ENCODE measurements around the gene NMT1. TPM values are rescaled to one million over a fixed set of nuclear protein-coding genes. Genes with fewer than 3 reads are reported as not detected.

NMT1 gene
- total RNA-seq, 5 donors from 2014 or later (not counting 1 experiment from before 2014, with no cell fraction given): 79.5 to 139 (median 125) TPM

GRCh38 chr17:45110676-45111611, 49.8 kb downstream of the NMT1 start:
- Histone ChIP-seq H3K9me3 (no peaks in the 10 kb centered on the region), H3K27me3 (replicated peaks in 1 of 2; ENCODE audit: control insufficient read depth in 2 of 2, extremely low read depth in 1 of 2, insufficient read depth in 2 of 2, low read length in 1 of 2) (peaks cover 0 to 3% of the 10 kb centered on the region in 2 experiments), H3K4me3 (ENCODE audit: control insufficient read depth in 1 of 2, extremely low read depth in 1 of 2, low read length in 1 of 2) (no peak overlapping the region), H3K36me3 (ENCODE audit: control insufficient read depth in 2 of 2, extremely low read depth in 1 of 2, insufficient read depth in 1 of 2, low read length in 1 of 2) (peaks cover 5 to 31% of the 10 kb centered on the region in 2 donors), H3K4me1 (ENCODE audit: control insufficient read depth in 1 of 2, extremely low read depth in 1 of 2, insufficient read depth in 2 of 2, low read length in 2 of 2) (no peaks in the 10 kb centered on the region), H3K27ac (ENCODE audit: low read length) (no peak overlapping the region)
- DNase-seq (no peak), ATAC-seq (replicated peaks in 1 of 4) (no peak)
- WGBS (ENCODE audit: insufficient coverage): 91% methylated on average over 12 of the region's 16 CpGs
- no peak overlapping the region for H3K27ac Mint-ChIP-seq
- peaks cover 12% of the 10 kb centered on the region for H3K36me3 Mint-ChIP-seq
- no peaks in the 10 kb centered on the region for H3K4me1 Mint-ChIP-seq
- ChIA-PET CTCF (no interaction called here), POLR2A (no interaction called here)
- no peaks in the 10 kb centered on the region for H3K27me3 Mint-ChIP-seq
- H3K9me3 Mint-ChIP-seq: no peaks in the 10 kb centered on the region
- no peak overlapping the region for H3K4me3 Mint-ChIP-seq

GRCh38 chr17:45111850-45112249, 50.7 kb downstream of the NMT1 start:
- POLR2A ChIA-PET: interaction anchor here in 1 of 2 donors (0.6 to 0.7 kb wide), 2 partner anchors 36 to 365 kb away, joined by 3 to 12 read pairs; partner anchors contain the start of gene HEXIM1
- CTCF ChIA-PET: no interaction called here
- Histone ChIP-seq H3K9me3 (no peaks in the 10 kb centered on the region), H3K4me3 (ENCODE audit: control insufficient read depth in 1 of 2, extremely low read depth in 1 of 2, low read length in 1 of 2) (no peak overlapping the region), H3K36me3 (ENCODE audit: control insufficient read depth in 2 of 2, extremely low read depth in 1 of 2, insufficient read depth in 1 of 2, low read length in 1 of 2) (peaks cover 5 to 22% of the 10 kb centered on the region in 2 donors), H3K4me1 (ENCODE audit: control insufficient read depth in 1 of 2, extremely low read depth in 1 of 2, insufficient read depth in 2 of 2, low read length in 2 of 2) (no peaks in the 10 kb centered on the region), H3K27me3 (replicated peaks in 1 of 2; ENCODE audit: control insufficient read depth in 2 of 2, extremely low read depth in 1 of 2, insufficient read depth in 2 of 2, low read length in 1 of 2) (peaks cover 0 to 7% of the 10 kb centered on the region in 2 experiments), H3K27ac (ENCODE audit: low read length) (no peak overlapping the region)
- no peak overlapping the region for H3K4me3 Mint-ChIP-seq
- H3K36me3 Mint-ChIP-seq: peaks cover 7% of the 10 kb centered on the region
- no peak for DNase-seq
- H3K4me1 Mint-ChIP-seq: no peaks in the 10 kb centered on the region
- no peak overlapping the region for H3K27ac Mint-ChIP-seq
- 78% methylated on average over 5 of the region's 11 CpGs for WGBS (ENCODE audit: insufficient coverage)
- ATAC-seq (replicated peaks in 1 of 4): no peak
- H3K9me3 Mint-ChIP-seq: no peaks in the 10 kb centered on the region
- no peaks in the 10 kb centered on the region for H3K27me3 Mint-ChIP-seq

- Histone ChIP-seq H3K4me1 (ENCODE audit: control insufficient read depth in 1 of 2, extremely low read depth in 1 of 2, insufficient read depth in 2 of 2, low read length in 2 of 2) (no peaks in the 10 kb centered on the region), H3K27ac (ENCODE audit: low read length) (no peak overlapping the region), H3K27me3 (replicated peaks in 1 of 2; ENCODE audit: control insufficient read depth in 2 of 2, extremely low read depth in 1 of 2, insufficient read depth in 2 of 2, low read length in 1 of 2) (peaks cover 0 to 7% of the 10 kb centered on the region in 2 experiments), H3K9me3 (no peaks in the 10 kb centered on the region), H3K36me3 (ENCODE audit: control insufficient read depth in 2 of 2, extremely low read depth in 1 of 2, insufficient read depth in 1 of 2, low read length in 1 of 2) (peaks cover 0 to 12% of the 10 kb centered on the region in 2 donors), H3K4me3 (ENCODE audit: control insufficient read depth in 1 of 2, extremely low read depth in 1 of 2, low read length in 1 of 2) (no peak overlapping the region)
- no peaks in the 10 kb centered on the region for H3K27me3 Mint-ChIP-seq
- H3K4me3 Mint-ChIP-seq: no peak overlapping the region
- no peaks in the 10 kb centered on the region for H3K4me1 Mint-ChIP-seq
- H3K9me3 Mint-ChIP-seq: no peaks in the 10 kb centered on the region
- H3K27ac Mint-ChIP-seq: no peak overlapping the region
- CTCF ChIA-PET: no interaction called here
- POLR2A ChIA-PET: interaction anchor here in 1 of 2 donors (0.7 kb wide), 1 partner anchor 366 kb away, joined by 3 read pairs; no protein-coding TSS in a partner anchor
- no peak for ATAC-seq (replicated peaks in 1 of 4)
- DNase-seq: no peak
- peaks cover 5% of the 10 kb centered on the region for H3K36me3 Mint-ChIP-seq
- 91% methylated on average over 15 of the region's 23 CpGs for WGBS (ENCODE audit: insufficient coverage)
Observed at GRCh38 chr17:45112559-45113423, 51.7 kb downstream of the NMT1 start.

- H3K4me1 ChIP-seq (ENCODE audit: control insufficient read depth in 1 of 2, extremely low read depth in 1 of 2, insufficient read depth in 2 of 2, low read length in 2 of 2): no peaks in the 10 kb centered on the region
- no peaks in the 10 kb centered on the region for H3K9me3 ChIP-seq
- H3K9me3 Mint-ChIP-seq: no peaks in the 10 kb centered on the region
- peaks cover 1% of the 10 kb centered on the region for H3K36me3 Mint-ChIP-seq
- ATAC-seq (replicated peaks in 1 of 4) (no peak), DNase-seq (no peak)
- ChIA-PET CTCF (no interaction called here), POLR2A (no interaction called here)
- no peak overlapping the region for H3K27ac ChIP-seq (ENCODE audit: low read length)
- H3K4me1 Mint-ChIP-seq: no peaks in the 10 kb centered on the region
- WGBS (ENCODE audit: insufficient coverage): 89% methylated on average over 5 of the region's 9 CpGs
- no peak overlapping the region for H3K4me3 Mint-ChIP-seq
- no peak overlapping the region for H3K27ac Mint-ChIP-seq
- H3K27me3 ChIP-seq (replicated peaks in 1 of 2; ENCODE audit: control insufficient read depth in 2 of 2, extremely low read depth in 1 of 2, insufficient read depth in 2 of 2, low read length in 1 of 2): peaks cover 0 to 7% of the 10 kb centered on the region in 2 experiments
- no peak overlapping the region for H3K4me3 ChIP-seq (ENCODE audit: control insufficient read depth in 1 of 2, extremely low read depth in 1 of 2, low read length in 1 of 2)
- H3K27me3 Mint-ChIP-seq: no peaks in the 10 kb centered on the region
- peaks cover 0 to 8% of the 10 kb centered on the region in 2 donors for H3K36me3 ChIP-seq (ENCODE audit: control insufficient read depth in 2 of 2, extremely low read depth in 1 of 2, insufficient read depth in 1 of 2, low read length in 1 of 2)
Observed at GRCh38 chr17:45113424-45113754, 52.3 kb downstream of the NMT1 start.

- no peak overlapping the region for H3K27ac Mint-ChIP-seq
- H3K4me1 Mint-ChIP-seq: no peaks in the 10 kb centered on the region
- CTCF ChIA-PET: no interaction called here
- no peak overlapping the region for H3K4me3 Mint-ChIP-seq
- no peak for DNase-seq
- H3K27ac ChIP-seq (ENCODE audit: low read length): no peak overlapping the region
- no peak overlapping the region for H3K4me3 ChIP-seq (ENCODE audit: control insufficient read depth in 1 of 2, extremely low read depth in 1 of 2, low read length in 1 of 2)
- POLR2A ChIA-PET: no interaction called here
- no peaks in the 10 kb centered on the region for H3K9me3 Mint-ChIP-seq
- H3K27me3 ChIP-seq (replicated peaks in 1 of 2; ENCODE audit: control insufficient read depth in 2 of 2, extremely low read depth in 1 of 2, insufficient read depth in 2 of 2, low read length in 1 of 2): peaks cover 0 to 7% of the 10 kb centered on the region in 2 experiments
- H3K9me3 ChIP-seq: no peaks in the 10 kb centered on the region
- no peaks in the 10 kb centered on the region for H3K36me3 Mint-ChIP-seq
- 87% methylated on average over 17 of the region's 19 CpGs for WGBS (ENCODE audit: insufficient coverage)
- H3K36me3 ChIP-seq (ENCODE audit: control insufficient read depth in 2 of 2, extremely low read depth in 1 of 2, insufficient read depth in 1 of 2, low read length in 1 of 2): peaks cover 0 to 1% of the 10 kb centered on the region in 2 donors
- H3K4me1 ChIP-seq (ENCODE audit: control insufficient read depth in 1 of 2, extremely low read depth in 1 of 2, insufficient read depth in 2 of 2, low read length in 2 of 2): no peaks in the 10 kb centered on the region
- no peaks in the 10 kb centered on the region for H3K27me3 Mint-ChIP-seq
- ATAC-seq (replicated peaks in 1 of 4): no peak
Observed at GRCh38 chr17:45114117-45114932, 53.2 kb downstream of the NMT1 start.
